ENCODE measurements around the gene BRME1. TPM values are rescaled to one million over a fixed set of nuclear protein-coding genes. Genes with fewer than 3 reads are reported as not detected.

BRME1 gene
- total RNA-seq, 1 donor from 2014 or later, result 15.0 TPM

DNA sequence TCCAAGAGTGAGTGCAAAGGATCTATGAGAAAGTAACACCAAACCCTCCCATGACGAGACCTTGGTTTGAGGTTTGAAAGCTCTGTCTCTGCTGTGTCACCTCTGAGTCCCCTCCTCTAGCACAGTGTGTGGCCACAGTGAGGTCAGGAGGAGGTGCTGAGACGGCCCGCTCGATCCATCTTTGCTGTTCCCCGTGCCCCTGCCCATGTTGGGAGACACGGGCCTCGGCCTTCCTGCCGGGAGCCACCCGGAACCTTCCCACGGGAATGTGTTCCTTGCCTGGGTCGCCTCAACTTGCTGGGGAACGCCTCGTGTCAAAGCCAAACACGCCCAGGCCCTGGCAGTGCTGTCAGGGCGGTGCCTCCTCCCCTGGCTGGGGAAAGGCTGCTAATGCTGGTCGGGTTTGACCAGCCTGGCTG lies 18.9 kb downstream of the BRME1 start:
- Mint-ChIP-seq H3K4me1 (peaks cover 3% of the 10 kb centered on the region), H3K4me3 (no peak overlapping the region), H3K27ac (ENCODE audit: unreplicated experiment) (no peak overlapping the region), H3K36me3 (ENCODE audit: low read depth) (no peaks in the 10 kb centered on the region), H3K9me3 (no peaks in the 10 kb centered on the region), H3K27me3 (ENCODE audit: low read depth) (no peaks in the 10 kb centered on the region)
- no peak for TF ChIP-seq CTCF (conservative IDR thresholded peaks at IDR 0.05)
- no peak for DNase-seq (ENCODE audit: low read depth, low spot score)

GRCh38 chr19:13885826-13886365 lies 20.0 kb downstream of the BRME1 start:
- DNase-seq (ENCODE audit: low read depth, low spot score), result no peak
- TF ChIP-seq CTCF (conservative IDR thresholded peaks at IDR 0.05), result no peak
- no peak overlapping the region for H3K27ac Mint-ChIP-seq (ENCODE audit: unreplicated experiment)
- no peak overlapping the region for H3K4me3 Mint-ChIP-seq
- peaks cover 14% of the 10 kb centered on the region for H3K4me1 Mint-ChIP-seq
- no peaks in the 10 kb centered on the region for H3K36me3 Mint-ChIP-seq (ENCODE audit: low read depth)
- no peaks in the 10 kb centered on the region for H3K9me3 Mint-ChIP-seq
- no peaks in the 10 kb centered on the region for H3K27me3 Mint-ChIP-seq (ENCODE audit: low read depth)

DNA sequence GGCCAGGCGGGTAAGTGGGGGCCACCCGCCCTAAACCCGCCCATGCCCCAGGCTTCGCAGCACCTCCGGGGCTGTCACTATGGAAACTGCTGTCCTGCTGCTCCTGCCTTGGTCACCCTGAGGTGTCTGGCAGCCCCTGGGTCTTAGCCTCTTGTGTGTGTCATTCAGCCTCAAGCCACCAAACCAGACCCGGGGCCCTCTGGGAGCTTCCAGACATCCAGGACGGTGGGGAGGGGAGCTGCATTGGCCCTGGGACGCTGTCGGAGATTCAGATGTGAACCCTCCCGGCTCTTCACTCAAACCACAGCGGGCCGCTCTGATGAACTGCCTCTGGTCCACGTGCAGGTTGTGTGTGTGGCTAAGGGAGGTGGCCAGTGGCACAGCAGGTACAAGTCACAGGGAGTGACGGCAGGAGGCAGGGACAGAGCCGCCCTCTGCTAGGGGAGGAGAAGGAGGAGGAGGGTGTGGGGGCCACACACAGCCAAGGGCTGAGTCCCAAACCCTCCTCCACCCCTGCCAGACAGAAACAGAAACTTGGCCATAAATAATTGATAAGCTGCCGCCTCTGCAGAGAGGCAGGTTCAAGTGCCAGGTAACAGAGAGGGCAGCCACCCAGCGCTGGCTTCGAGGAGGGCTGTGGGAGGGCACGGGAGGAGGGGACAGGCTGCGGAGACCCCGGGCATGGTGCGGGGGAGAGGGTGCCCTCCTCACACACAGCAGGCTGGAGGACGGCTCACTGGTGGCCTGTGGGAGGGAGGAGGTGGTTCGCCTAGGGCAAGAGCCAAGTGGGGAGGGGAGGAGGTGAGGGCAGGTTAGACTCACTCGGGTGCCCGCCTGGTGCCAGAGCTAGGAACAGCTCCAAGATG lies 21.0 kb downstream of the BRME1 start:
- Mint-ChIP-seq H3K27me3 (ENCODE audit: low read depth) (no peaks in the 10 kb centered on the region), H3K4me3 (no peak overlapping the region), H3K4me1 (peaks cover 20% of the 10 kb centered on the region), H3K27ac (ENCODE audit: unreplicated experiment) (no peak overlapping the region), H3K36me3 (ENCODE audit: low read depth) (no peaks in the 10 kb centered on the region), H3K9me3 (no peaks in the 10 kb centered on the region)
- no peak for DNase-seq (ENCODE audit: low read depth, low spot score)
- TF ChIP-seq CTCF (conservative IDR thresholded peaks at IDR 0.05), result no peak

- no peaks in the 10 kb centered on the region for H3K9me3 Mint-ChIP-seq
- DNase-seq (ENCODE audit: low read depth, low spot score), result no peak
- H3K4me1 Mint-ChIP-seq, result peaks cover 20% of the 10 kb centered on the region
- H3K27me3 Mint-ChIP-seq (ENCODE audit: low read depth), result no peaks in the 10 kb centered on the region
- no peak overlapping the region for H3K27ac Mint-ChIP-seq (ENCODE audit: unreplicated experiment)
- peak; percentile 20 for TF ChIP-seq CTCF (conservative IDR thresholded peaks at IDR 0.05)
- H3K4me3 Mint-ChIP-seq, result no peak overlapping the region
- no peaks in the 10 kb centered on the region for H3K36me3 Mint-ChIP-seq (ENCODE audit: low read depth)
Observed at GRCh38 chr19:13883516-13884064, 22.3 kb downstream of the BRME1 start.

GRCh38 chr19:13882836-13883235 lies 23.1 kb downstream of the BRME1 start:
- Mint-ChIP-seq H3K36me3 (ENCODE audit: low read depth) (no peaks in the 10 kb centered on the region), H3K27ac (ENCODE audit: unreplicated experiment) (no peak overlapping the region), H3K27me3 (ENCODE audit: low read depth) (no peaks in the 10 kb centered on the region), H3K9me3 (no peaks in the 10 kb centered on the region), H3K4me3 (no peak overlapping the region), H3K4me1 (peaks cover 20% of the 10 kb centered on the region)
- DNase-seq (ENCODE audit: low read depth, low spot score), result no peak
- no peak for TF ChIP-seq CTCF (conservative IDR thresholded peaks at IDR 0.05)

All from neural crest cell (in vitro differentiated cells).